GM18526 (cell line): ENCODE results near the gene DEPDC5.

Experiments
- POLR2A ChIP-seq: IDR thresholded peaks from 3 replicates; pipeline ENCODE4 v1.6.1; 2011; ENCODE audit not compliant: insufficient read length; ENCODE audit errors: extremely low read depth

The DEPDC5 gene

DNA sequence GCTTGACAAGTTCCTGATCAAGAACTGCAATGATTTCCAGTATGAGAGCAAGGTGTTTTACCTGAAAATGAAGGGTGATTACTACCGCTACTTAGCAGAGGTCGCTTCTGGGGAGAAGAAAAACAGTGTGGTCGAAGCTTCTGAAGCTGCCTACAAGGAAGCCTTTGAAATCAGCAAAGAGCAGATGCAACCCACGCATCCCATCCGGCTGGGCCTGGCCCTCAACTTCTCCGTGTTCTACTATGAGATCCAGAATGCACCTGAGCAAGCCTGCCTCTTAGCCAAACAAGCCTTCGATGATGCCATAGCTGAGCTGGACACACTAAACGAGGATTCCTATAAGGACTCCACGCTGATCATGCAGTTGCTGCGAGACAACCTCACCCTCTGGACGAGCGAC lies 202.5 kb downstream of the DEPDC5 start:
- no peak for TF ChIP-seq POLR2A
